Measurements from ENCODE around the gene TNFRSF4. TPM values are rescaled to one million over a fixed set of nuclear protein-coding genes. Genes with fewer than 3 reads are reported as not detected.

TNFRSF4 gene
- total and polyA plus RNA-seq, 7 donors = 0.95 to 8.6 (median 1.2) TPM; not detected in 2

DNA sequence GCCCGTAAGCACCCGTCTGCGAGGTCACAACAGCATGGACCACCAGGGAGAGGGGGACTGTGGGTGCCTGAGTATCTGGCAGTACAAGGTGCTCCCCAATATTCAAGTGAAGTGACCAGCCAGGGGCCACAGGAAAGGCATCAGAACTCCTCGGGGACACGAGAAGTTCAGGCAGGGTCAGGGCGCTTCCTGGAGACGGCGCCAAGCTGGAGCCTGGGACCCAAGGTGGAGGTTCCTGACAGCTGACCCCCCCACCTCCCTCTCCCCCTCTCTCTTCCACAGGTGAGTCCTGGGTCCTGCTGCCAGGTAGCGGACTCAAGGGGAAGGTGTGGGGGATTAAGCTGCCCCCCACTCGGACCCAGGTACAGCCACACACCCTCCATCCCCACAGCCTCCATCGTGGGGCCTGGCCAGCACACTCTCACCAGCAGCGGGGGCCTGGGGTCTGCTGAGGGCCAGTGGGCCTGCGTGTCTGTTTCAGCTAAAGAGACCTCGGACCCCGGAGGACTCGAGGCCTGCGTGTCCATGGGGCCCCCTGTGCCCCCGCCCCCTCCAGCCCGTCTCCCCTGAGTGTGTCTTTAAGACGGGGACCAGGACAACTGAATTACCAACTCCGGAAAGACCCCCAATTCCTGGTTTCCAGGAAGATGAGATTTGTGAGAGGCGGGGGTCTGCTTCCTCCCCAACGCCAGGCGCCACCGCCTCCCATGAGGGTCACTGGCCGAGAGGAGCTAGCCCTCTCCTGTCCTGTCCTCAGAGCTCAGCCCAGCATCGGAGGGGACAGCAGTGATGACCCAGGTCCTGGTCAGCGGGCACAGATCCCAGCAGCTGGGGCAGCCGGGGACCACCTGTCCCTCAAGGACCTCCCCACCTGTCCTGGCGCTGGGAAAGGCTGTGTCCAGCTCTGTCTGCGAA, 13.7 kb downstream of the TNFRSF4 start:
- no peak for DNase-seq
- peaks cover 0 to 10% (median 10%) of the 10 kb centered on the region in 4 donors for H3K4me1 ChIP-seq
- H3K9me3 ChIP-seq = peaks cover 0 to under 1% (median 0%) of the 10 kb centered on the region in 4 donors
- TF ChIP-seq, protein P1, sequence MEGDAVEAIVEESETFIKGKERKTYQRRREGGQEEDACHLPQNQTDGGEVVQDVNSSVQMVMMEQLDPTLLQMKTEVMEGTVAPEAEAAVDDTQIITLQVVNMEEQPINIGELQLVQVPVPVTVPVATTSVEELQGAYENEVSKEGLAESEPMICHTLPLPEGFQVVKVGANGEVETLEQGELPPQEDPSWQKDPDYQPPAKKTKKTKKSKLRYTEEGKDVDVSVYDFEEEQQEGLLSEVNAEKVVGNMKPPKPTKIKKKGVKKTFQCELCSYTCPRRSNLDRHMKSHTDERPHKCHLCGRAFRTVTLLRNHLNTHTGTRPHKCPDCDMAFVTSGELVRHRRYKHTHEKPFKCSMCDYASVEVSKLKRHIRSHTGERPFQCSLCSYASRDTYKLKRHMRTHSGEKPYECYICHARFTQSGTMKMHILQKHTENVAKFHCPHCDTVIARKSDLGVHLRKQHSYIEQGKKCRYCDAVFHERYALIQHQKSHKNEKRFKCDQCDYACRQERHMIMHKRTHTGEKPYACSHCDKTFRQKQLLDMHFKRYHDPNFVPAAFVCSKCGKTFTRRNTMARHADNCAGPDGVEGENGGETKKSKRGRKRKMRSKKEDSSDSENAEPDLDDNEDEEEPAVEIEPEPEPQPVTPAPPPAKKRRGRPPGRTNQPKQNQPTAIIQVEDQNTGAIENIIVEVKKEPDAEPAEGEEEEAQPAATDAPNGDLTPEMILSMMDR (IDR thresholded peaks at IDR 0.05) = no peak
- no peak for TF ChIP-seq EP300 (IDR thresholded peaks at IDR 0.05)
- no peak for TF ChIP-seq POLR2AphosphoS5 (IDR thresholded peaks at IDR 0.05)
- no peak for TF ChIP-seq POLR2A (IDR thresholded peaks at IDR 0.05)
- H3K27me3 ChIP-seq = peaks cover 5 to 31% (median 10%) of the 10 kb centered on the region in 3 donors
- intact Hi-C loops (cut with DNase I) = no loop called here
- no peaks in the 10 kb centered on the region for H3K36me3 ChIP-seq
- no peak overlapping the region for H3K27ac ChIP-seq
- no peak overlapping the region for H3K4me3 ChIP-seq
- WGBS, 2 donors = 54 to 74% methylated on average over 31 of the region's 31 CpGs

DNA sequence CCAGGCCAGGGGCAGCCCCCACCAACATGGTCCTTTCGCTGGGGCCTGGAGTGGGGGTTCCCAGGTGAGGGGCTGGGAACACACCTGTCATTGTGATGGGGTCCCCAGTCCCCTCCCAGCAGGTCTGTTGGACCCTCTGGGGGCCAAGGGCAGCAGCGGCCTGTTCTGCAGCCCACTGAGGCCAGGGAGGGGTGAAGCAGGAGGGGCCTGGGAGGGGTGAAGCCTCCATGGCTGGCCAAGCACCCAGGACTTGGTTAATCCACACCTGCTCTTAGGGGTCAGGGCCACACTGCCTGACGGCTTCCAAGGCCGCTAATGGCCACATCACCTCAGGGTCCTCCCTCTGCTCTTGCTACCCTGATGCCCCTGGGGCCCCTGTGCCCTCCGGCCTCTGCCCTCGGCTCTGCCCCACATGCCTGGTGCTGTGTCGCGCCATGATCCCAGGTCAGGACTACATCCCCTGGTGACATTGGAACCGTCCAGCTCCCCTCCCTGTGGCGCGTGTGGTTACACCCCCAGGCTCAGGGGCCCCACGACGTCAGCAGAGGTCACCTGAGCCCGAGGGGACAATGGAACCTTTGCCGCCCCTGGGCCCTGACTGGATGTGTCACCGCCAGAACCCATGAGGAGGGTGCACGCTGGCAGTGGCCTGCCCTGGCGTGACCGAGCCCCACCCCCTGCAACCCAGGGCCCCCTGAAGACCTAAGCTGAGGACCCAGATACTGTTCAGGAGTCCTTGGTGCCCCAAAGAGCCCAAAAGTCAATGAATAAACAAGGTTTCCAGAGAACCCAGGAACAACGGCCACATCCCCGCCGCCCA, 14.6 kb downstream of the TNFRSF4 start:
- Histone ChIP-seq H3K27me3 (peaks cover 5 to 26% (median 8%) of the 10 kb centered on the region in 3 donors), H3K36me3 (no peaks in the 10 kb centered on the region), H3K27ac (no peak overlapping the region), H3K4me3 (no peak overlapping the region), H3K4me1 (peaks cover 0 to 10% (median 10%) of the 10 kb centered on the region in 4 donors), H3K9me3 (peaks cover 0 to 6% (median 4%) of the 10 kb centered on the region in 4 donors)
- WGBS, 2 donors = 67 to 85% methylated on average over 22 of the region's 22 CpGs
- DNase-seq = no peak
- intact Hi-C loops (cut with DNase I) = no loop called here
- TF ChIP-seq, protein P1 (IDR thresholded peaks at IDR 0.05) = no peak

DNA sequence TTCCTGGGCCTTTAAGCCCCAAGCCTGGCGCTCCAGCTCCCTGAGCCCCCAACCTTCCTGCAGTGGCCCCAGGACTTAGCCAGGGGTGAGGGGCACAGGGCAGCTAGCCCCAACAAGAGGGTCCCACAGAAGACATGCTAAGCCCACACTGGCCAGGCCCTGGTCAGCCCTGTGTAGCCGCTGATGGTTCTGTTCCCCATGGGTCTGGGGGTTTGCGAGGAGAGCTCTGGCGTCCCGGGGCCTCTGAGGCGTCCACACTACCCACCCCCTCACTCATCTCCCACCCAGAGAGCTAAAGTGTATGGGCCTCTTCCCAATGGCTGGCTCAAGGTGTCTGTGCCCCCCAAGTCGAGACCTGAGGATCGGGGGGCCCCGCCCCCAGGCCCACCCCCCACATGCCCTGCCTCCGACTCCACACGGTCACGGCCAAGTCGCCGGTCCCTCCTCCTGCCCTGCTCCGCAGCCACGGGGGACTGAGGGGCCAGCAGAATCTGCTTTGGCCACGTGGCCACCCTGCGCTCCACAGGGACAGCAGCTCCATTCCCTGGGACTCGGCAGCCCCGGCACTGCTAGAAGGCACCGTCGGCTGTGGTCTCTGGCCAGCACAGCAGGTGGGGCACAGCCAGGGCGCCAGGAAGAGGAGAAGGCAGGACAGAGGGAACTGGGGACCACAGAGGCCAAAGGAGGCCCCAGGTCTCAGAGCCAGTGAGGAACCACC, 15.4 kb downstream of the TNFRSF4 start:
- H3K9me3 ChIP-seq = peaks cover 0 to 6% (median 4%) of the 10 kb centered on the region in 4 donors
- H3K27ac ChIP-seq = no peak overlapping the region
- peaks cover 0 to 10% (median 10%) of the 10 kb centered on the region in 4 donors for H3K4me1 ChIP-seq
- no peak for DNase-seq
- no peak overlapping the region for H3K4me3 ChIP-seq
- intact Hi-C loops (cut with DNase I) = no loop called here
- TF ChIP-seq, protein P1 (IDR thresholded peaks at IDR 0.05) = no peak
- TF ChIP-seq EP300 (IDR thresholded peaks at IDR 0.05) (no peak), POLR2AphosphoS5 (IDR thresholded peaks at IDR 0.05) (no peak), POLR2A (IDR thresholded peaks at IDR 0.05) (no peak)
- no peaks in the 10 kb centered on the region for H3K36me3 ChIP-seq
- peaks cover 5 to 23% (median 8%) of the 10 kb centered on the region in 3 donors for H3K27me3 ChIP-seq
- 74 to 83% methylated on average over 23 of the region's 23 CpGs for WGBS, 2 donors

DNA sequence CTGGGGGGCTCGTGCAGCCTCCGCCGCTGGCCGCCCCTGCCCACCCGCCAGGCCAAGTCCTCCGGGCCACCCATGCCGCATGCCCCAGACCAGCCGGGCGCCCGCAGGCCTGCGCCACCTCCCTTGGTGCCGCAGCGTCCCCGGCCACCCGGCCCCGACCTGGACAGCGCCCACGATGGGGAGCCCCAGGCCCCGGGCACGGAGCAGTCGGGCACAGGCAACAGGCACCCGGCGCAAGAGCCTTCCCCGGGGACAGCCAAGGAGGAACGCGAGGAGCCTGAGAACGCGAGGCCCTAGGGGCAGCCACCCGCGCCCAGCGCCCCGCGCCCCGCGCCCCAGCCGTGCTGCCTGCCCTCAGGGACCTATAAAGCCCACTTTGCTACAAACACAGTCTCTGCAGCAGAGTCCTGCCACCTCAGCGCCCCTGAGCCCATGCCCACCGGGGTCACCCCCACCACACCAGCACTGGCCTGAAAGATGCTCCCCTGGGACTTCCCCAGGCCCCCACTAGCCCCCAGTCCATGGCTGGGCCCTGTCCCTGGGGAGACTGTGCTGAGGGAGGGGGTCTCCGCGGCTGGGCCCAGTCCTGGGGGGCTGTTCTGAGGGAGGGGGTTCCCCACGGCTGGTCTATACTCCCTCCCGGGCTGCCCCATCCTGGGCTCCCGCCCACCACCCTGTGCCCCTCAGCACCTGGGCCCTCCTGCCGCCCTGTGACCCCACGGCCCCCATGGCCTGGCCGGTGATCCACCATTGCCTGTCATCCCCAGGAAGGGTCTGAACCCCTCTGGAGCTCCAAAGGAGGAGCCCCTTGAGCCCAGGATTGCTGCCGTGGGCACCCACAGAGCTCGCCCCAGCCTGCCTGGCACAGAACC, 16.2 kb downstream of the TNFRSF4 start:
- TF ChIP-seq EP300 (IDR thresholded peaks at IDR 0.05) = no peak
- TF ChIP-seq POLR2A (IDR thresholded peaks at IDR 0.05) = no peak
- TF ChIP-seq POLR2AphosphoS5 (IDR thresholded peaks at IDR 0.05) = no peak
- TF ChIP-seq, protein P1 (IDR thresholded peaks at IDR 0.05) = no peak
- peaks cover 3 to 16% (median 5%) of the 10 kb centered on the region in 3 donors for H3K27me3 ChIP-seq
- no peak for DNase-seq
- H3K4me3 ChIP-seq = no peak overlapping the region
- WGBS, 2 donors = 92% methylated on average over 48 of the region's 48 CpGs
- no peak overlapping the region for H3K27ac ChIP-seq
- peaks cover 0 to 10% (median 10%) of the 10 kb centered on the region in 4 donors for H3K4me1 ChIP-seq
- H3K36me3 ChIP-seq = no peaks in the 10 kb centered on the region
- H3K9me3 ChIP-seq = peaks cover 0 to 6% (median 4%) of the 10 kb centered on the region in 4 donors
- intact Hi-C loops (cut with DNase I) = no loop called here

Measured in sigmoid colon (tissue), 7 donors.